GM21423 (cell line): ENCODE data around the gene PLAAT3.
"Not testable (repeated sequence)": the region's sequence is repeated elsewhere in the genome, so short reads cannot be mapped to it uniquely, and the experiment has no call there.

Experiments used
- ATAC-seq: cut with Tn5 transposase; IDR thresholded peaks from one replicate; pipeline ENCODE4 v1.9.1; 2021; ENCODE audit warnings: mild to moderate bottlenecking, moderate library complexity; ENCODE audit not compliant: unreplicated experiment

Gene PLAAT3

GRCh38 chr11:63547061-63547460, 67.2 kb downstream of the PLAAT3 start:
- ATAC-seq, result no peak

GRCh38 chr11:63543711-63544110, 70.5 kb downstream of the PLAAT3 start:
- ATAC-seq, result no peak

GRCh38 chr11:63542506-63542905, 71.7 kb downstream of the PLAAT3 start:
- not testable (repeated sequence) for ATAC-seq

- ATAC-seq, result no peak
Observed at GRCh38 chr11:63537293-63538101, 76.7 kb downstream of the PLAAT3 start.

GRCh38 chr11:63536669-63537292, 77.5 kb downstream of the PLAAT3 start, which contains the start of gene PLAAT4:
PLAAT4 (plus strand) TSS chr11:63536808; CDS start chr11:63536869, 61 bp downstream.
- ATAC-seq, result no peak

GRCh38 chr11:63535734-63536133, 78.5 kb downstream of the PLAAT3 start:
- ATAC-seq, result no peak

- no peak for ATAC-seq
Observed at GRCh38 chr11:63534895-63535461, 79.3 kb downstream of the PLAAT3 start.

- ATAC-seq, result no peak
Observed at GRCh38 chr11:63534076-63534475, 80.2 kb downstream of the PLAAT3 start.

- no peak for ATAC-seq
Observed at GRCh38 chr11:63532799-63533475, 81.3 kb downstream of the PLAAT3 start.

- ATAC-seq, result no peak
Observed at GRCh38 chr11:63532117-63532516, 82.1 kb downstream of the PLAAT3 start.

GRCh38 chr11:63531074-63531792, 83.0 kb downstream of the PLAAT3 start:
- peak; percentile 82 for ATAC-seq

GRCh38 chr11:63530021-63530420, 84.2 kb downstream of the PLAAT3 start:
- no peak for ATAC-seq

GRCh38 chr11:63529373-63529772, 84.9 kb downstream of the PLAAT3 start:
- ATAC-seq, result not testable (repeated sequence)

- ATAC-seq, result not testable (repeated sequence)
Observed at GRCh38 chr11:63528729-63529278, 85.4 kb downstream of the PLAAT3 start.

GRCh38 chr11:63528156-63528555, 86.1 kb downstream of the PLAAT3 start:
- not testable (repeated sequence) for ATAC-seq

- ATAC-seq, result no peak
Observed at GRCh38 chr11:63527667-63528066, 86.6 kb downstream of the PLAAT3 start.
